DMS53 (cell line): ENCODE results near the gene NMRK2.
"Not testable (repeated sequence)": the region's sequence is repeated elsewhere in the genome, so short reads cannot be mapped to it uniquely, and the experiment has no call there.

ENCODE experiments used
- DNase-seq: peaks from one replicate; lab custom pipeline; 2025; lab: John Stamatoyannopoulos, UW

The NMRK2 gene

GRCh38 chr19:3964256-3965194, 31.7 kb downstream of the NMRK2 start:
- DNase-seq: no peak

GRCh38 chr19:3966051-3967017, 33.5 kb downstream of the NMRK2 start:
- DNase-seq: peak; percentile 91

- DNase-seq: not testable (repeated sequence)
These were observed 35.1 kb downstream of the NMRK2 start for GRCh38 chr19:3967983-3968382.

DNA sequence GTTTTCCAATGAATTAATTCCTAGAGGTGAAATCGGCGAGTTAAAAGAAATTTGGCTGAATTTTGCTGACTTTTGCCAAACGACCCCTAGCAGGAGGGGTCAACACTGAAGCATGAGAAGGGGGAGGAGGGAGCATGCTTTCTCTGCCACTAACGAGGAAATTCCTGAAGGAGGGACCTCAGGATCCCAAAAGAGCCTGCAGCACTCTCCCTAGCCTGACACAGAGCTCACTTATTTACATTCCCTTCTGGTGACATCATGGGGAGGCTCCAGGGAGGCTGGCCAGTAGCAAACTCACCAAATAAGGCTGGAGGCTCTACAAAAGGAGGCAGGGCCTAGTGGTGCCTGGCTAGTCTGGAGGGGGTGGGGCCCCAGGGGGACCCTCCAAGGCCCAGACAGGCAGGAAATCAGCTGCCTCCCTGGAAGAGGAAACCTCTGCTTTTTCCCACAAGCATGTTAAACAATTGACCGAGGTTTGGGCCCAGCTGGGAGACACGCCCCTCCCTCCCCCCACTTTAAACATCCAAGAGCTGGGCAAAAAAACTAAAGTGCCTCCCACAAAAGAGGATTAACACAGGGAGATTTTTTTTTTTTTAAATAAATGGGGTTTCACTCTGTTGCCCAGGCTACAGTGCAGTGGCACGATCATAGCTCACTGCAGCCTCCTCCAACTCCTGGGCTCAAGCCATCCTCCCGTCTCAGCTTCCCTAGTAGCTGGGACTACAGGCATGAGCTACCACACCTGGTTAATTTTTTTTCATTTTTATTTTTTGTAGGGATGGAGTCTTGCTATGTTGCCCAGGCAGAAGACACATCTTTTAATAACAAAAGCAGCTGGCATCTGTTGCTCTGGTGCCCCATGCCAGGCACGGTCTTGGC, 35.9 kb downstream of the NMRK2 start:
- DNase-seq: peak; percentile 91

- DNase-seq: peak; percentile 67
These were observed 36.8 kb downstream of the NMRK2 start for GRCh38 chr19:3969435-3970312.

- DNase-seq: no peak
These were observed 37.5 kb downstream of the NMRK2 start for GRCh38 chr19:3970313-3970807.

DNA sequence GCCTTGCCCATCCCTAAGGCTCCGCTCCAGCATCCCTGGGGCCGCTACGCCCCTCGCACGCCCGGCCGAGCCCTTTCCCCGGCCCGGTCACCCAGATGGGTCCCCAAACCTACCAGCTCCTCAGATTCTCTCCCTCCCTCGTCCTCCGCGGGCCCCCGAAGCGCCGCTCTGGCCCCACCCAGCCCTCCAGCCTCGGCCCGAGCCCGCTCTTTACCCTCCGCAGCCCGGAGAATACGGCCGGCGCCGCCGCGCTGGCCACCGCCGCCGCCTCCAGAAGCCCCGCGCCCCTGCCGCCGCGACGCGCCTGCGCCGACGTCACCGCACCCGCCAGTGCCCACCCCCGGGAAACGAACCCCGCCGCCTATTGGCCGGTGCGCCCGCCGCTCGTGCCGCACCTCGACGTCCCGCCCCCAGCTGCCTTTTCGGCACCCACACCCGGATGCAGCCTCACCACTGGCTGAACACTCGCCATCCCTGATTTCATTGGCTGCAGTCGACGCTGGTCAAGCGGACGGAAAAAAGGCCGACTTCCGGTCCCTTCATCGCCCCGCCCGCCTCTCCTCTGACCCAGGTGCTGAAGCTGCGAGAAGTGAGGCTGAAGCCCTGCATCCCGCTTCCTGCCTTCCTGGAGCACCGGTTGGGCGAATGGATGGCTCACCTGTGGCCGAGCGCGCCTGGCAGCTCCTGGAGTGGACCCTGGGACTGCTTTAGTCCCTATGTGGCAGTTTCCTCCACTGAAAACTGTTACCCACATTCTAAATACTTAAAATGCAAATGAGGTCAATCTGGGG, 38.1 kb downstream of the NMRK2 start, which contains the start of gene DAPK3:
DAPK3 (minus strand) TSS at position 292 of the 791 bp plus-strand sequence. CDS start 1,364 bp downstream, outside the sequence.
- DNase-seq: peak; percentile 98

GRCh38 chr19:3975144-3975543, 42.3 kb downstream of the NMRK2 start:
- DNase-seq: peak; percentile 26

GRCh38 chr19:3975637-3976087, 42.8 kb downstream of the NMRK2 start:
- DNase-seq: peak; percentile 40

DNA sequence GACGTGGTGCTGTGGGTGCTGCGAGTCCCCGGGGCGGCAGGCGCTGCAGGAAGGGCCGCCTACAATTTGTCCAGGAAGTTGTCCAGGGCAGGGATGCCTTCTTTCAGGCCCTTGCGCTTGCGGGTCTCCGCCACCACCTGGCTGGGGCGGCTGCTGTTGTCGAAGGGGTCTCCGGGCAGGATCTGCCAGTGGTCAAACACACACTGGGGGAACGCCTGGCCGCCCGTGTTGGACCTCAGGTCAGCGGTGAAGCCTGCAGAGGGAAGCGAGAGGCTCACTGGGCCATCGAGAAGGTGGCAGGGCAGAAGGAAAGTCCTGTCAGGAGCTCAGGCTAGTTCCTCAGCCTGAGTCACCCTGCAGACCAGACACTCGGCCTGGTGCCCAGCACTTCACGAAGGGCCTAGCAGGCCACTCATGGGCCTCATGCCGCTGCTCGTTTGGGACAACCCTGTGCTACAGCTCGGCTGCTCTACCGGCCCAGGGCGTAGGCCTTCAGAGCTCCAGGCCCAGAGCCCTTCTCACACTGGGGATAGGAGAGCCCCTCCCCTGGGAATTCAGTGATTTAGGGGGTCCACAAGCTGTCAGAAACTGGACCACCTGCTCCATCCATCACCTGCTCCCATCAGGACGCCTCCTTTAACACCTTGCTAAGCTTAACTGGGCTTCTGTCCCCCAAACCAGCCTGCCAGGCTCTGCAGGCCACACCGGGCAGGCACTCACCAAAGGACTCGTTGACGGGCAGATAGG, 43.8 kb downstream of the NMRK2 start:
- DNase-seq: peak; percentile 35

DNA sequence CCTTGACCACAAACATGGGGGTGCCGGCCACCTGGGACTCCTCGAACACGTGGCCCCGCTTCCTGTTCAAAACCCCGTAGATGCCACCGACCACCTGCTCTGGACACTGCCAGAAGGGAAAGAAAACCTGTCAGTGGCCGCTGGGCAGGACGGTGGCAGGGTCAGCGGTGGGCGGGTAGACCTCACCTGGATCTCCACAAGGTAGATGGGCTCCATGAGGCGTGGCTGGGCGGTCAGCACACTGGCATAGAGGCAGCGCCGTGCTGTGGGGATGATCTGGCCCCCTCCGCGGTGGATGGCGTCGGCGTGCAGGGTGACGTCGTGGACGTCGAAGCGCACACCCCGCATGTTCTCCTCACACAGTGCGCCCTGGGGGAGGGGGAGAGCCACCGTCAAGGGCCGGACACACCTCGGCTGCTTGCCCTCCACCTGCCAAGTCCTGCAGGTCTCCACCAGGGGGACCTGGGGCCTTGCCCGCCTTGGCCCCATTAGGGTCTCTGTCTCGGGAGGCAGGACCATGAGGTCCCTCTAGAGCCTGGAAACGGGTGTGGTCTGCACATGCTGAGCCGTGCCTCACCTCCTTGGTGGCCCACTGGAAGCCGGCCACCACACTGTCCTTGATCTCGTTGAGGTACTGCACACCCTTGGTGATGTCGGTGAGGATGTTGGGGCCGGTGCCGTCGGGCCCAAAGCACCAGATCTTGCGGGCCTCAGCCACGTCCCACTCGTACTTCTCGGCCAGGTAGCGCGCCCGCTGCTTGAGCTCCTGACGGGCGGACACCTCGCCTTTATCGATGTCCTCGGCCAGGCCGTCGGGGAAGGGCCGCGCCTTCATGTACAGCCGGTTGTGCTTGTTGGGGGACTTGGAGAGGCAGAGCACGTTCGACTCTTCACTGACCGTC, 44.6 kb downstream of the NMRK2 start:
- DNase-seq: peak; percentile 27

- no peak for DNase-seq
These were observed 45.3 kb downstream of the NMRK2 start for GRCh38 chr19:3978145-3978544.

DNA sequence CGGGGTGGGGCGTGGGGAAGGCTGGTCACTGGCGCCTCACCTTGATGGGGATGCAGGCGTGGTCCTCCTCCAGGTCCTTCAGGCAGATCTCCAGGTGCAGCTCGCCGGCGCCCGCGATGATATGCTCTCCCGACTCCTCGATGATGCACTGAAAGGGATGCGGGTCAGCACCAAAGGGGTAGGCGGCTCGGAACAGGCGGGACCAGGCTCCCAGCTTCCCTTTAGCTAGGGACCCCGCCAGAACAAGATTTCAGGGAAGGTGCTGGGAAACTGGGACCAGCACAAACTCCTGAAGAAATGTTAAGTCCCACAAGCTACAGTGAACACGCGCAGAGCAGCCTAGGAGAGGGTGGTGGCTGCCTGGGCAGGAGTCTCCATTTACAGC, 46.4 kb downstream of the NMRK2 start:
- DNase-seq: peak; percentile 37

GRCh38 chr19:3979674-3980352, 46.9 kb downstream of the NMRK2 start:
- DNase-seq: no peak

DNA sequence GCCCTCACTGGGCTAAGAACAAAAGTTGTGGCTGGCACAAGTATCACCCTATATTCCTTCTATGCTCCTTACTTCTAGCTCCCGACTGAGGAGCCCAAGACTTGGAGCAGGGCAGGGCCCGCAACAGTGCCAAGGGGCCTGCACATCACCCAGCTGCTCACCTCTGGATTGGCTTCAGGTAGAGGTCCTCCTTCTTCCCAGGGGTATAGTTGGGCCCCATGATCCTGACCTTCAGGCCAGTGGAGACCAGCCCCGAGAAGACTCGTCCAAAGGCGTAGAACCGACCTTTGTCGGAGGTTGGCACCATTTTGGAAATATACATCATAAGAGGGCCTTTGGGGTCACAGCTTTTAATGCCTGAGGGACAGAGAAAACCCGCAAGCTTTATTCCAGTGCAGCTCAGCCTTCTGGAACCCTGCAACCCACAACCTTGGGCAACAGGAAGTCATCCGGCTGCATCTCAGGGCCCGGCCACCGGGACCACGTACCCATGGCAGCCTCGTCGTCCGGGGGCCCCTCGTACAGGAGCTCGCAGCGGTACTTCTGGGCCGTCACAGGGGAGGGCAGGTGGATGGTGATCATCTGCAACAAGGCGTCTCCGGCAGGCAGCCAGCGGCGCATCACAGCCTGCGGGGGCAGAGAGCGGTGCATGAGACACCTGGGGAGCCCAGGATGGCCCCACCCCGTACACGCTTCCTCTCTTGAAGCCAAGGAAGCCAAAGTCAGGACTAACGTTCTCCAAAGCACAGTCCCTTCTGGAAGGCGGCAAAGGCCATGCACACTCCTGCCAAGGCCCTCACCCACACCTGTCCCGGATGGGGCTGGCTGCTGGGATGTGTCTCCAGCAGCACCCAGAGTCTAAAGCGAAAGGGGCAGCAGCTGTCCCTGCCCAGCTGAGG, 47.7 kb downstream of the NMRK2 start:
- DNase-seq: peak; percentile 19

DNA sequence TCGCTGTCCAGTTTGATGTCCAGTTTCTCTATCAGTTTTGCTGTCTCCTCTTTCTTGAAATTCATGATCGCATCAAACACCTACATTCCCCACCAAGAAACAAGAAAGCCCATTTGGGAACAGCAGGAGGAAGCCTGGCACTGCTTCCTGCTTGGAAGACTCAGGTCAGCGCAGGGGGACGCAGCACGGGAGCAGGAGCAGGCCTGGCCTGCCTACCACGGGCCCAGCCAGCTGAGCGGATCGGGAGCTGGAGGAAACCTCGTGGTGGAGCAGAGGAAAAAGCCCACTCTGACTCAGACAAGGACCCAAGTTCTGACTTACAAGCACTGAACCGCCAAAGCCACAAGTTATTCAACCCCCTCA, 48.5 kb downstream of the NMRK2 start:
- no peak for DNase-seq
